ENCODE data around the gene OXSR1.

- TF ChIP-seq, protein P1, sequence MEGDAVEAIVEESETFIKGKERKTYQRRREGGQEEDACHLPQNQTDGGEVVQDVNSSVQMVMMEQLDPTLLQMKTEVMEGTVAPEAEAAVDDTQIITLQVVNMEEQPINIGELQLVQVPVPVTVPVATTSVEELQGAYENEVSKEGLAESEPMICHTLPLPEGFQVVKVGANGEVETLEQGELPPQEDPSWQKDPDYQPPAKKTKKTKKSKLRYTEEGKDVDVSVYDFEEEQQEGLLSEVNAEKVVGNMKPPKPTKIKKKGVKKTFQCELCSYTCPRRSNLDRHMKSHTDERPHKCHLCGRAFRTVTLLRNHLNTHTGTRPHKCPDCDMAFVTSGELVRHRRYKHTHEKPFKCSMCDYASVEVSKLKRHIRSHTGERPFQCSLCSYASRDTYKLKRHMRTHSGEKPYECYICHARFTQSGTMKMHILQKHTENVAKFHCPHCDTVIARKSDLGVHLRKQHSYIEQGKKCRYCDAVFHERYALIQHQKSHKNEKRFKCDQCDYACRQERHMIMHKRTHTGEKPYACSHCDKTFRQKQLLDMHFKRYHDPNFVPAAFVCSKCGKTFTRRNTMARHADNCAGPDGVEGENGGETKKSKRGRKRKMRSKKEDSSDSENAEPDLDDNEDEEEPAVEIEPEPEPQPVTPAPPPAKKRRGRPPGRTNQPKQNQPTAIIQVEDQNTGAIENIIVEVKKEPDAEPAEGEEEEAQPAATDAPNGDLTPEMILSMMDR (IDR thresholded peaks at IDR 0.05) = no peak
- TF ChIP-seq POLR2A (IDR thresholded peaks at IDR 0.05) = no peak
Measured at GRCh38 chr3:38284756-38285150, 119.4 kb downstream of the OXSR1 start.

Data from ovary (tissue), 3 donors.